T47D (cell line): ENCODE measurements around the gene FAM32A.

Experiments used
- DNase-seq, 2 experiments: peaks; one replicate each; pipeline versions ENCODE4 v3.0.0 to v3.0.0-alpha.2; 2011 to 2012; ENCODE audit warnings: low read depth in 1 of 2, low spot score in 1 of 2
- JUND ChIP-seq: IDR thresholded peaks from 2 replicates; pipeline ENCODE4 v1.6.1; 2012; ENCODE audit warnings: low read depth
- in situ Hi-C: cut with HindIII; loops from 2 replicates; pipeline ENCODE4 v1.10.0; 2016; ENCODE audit warnings: low sequenced_read_pairs, low pct_unique_long_range_greater_than_20kb

The FAM32A gene

DNA sequence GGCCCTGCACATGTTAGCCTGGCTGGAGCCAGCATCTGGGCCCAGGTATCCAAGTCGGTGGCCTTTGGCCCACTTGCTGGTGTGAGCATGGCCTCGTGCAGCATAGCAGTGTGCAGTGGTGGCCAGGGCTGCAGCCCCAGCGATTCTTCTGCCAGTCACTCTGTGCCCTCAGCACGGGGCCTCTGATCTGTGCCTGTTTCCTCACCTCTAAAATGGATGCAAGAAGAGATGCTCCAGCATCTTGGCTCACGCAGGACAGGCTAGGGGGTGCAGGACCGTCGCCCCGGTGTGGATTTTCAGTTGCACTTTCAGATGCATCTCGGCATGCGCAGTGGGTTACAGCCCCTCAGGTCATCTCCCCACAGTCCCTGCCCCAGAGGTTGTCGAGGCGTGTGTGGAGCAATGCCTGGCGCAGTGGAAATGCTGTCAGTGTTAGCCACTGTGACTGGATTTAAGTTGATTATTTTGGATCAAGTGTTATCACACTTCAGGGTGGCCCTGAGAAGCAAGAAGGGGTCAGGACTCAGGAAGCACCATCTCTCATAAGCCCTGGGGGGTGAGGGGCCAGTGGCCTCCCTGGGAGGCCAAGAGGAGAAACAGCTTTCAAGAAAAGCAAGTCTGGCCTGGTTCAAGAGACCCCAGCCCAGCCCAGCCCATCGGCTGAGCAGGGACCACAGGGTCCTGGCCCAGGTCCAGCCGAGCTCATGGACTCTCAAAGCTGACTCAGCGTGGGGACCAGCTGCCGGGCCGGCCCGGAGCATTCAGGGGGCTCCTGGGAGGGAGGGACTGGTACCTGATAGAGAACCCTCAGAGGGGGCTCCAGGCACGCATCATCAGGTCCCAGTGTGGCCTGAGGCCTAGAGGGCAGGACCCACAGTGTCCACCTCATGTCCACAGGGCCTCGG is 40.3 kb downstream of the FAM32A start:
- DNase-seq, result no peak
- no peak for TF ChIP-seq JUND
- in situ Hi-C loops, result no loop called here

DNA sequence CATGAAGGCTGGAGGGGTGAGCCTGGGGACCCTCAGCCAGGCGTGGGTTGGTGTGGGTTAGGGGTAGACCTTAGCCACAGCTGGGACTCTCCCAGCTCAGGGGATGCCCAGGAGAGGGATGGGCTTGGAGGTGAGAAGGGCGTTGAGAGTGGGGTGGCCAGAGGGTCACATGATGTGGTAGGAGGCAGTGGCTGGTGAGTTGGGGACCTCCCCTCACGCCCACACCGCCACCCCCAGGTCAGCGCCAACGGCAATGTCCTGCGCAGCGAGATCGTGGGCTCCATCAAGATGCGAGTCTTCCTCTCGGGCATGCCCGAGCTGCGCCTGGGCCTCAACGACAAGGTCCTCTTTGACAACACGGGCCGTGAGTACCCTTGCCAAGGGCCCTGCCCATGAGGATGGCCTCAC is 41.0 kb downstream of the FAM32A start:
- in situ Hi-C loops, result no loop called here
- DNase-seq, result no peak
- no peak for TF ChIP-seq JUND

DNA sequence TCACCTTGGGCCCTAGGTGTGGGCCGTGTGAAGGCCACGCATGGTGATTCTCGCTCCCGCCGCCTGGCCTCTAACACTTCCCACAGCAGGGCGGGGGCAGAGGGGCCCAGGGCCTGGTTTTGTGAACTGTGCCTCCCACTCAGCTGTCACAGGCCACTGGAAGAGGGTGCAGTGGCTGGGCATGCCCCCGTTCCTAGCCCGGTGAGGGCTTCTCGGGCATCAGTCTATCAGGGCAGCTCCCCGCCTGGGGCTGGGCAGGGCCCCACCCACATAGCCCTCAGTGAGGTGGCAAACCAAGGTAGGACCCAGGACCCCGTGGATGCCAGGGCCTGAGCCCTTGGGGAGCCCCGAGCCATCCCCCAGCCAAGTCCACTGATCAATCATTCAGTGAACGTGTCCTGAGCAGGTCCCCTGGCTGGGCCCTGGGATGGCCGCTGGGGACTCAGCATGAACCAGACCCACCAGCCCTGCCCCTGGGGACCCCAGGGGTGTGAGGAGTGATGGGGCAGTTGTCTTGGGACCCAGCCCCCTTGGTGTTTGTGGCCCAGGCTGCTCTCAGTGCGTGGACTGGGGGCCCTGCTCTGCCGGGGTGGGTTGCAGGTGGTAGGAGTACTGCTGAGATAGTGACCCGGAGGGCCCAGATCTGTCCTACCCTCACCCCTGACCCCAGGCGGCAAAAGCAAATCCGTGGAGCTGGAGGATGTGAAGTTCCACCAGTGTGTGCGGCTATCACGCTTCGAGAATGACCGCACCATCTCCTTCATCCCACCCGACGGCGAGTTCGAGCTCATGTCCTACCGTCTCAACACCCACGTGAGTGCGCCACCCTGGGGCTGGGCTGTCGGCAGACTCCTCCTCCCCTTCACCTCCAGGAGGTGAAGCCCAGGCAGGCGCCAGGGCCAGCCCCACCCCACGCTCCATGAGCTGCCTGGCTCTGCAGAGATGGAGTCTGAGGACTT is 41.9 kb downstream of the FAM32A start:
- DNase-seq, result no peak
- in situ Hi-C loops, result no loop called here
- no peak for TF ChIP-seq JUND

DNA sequence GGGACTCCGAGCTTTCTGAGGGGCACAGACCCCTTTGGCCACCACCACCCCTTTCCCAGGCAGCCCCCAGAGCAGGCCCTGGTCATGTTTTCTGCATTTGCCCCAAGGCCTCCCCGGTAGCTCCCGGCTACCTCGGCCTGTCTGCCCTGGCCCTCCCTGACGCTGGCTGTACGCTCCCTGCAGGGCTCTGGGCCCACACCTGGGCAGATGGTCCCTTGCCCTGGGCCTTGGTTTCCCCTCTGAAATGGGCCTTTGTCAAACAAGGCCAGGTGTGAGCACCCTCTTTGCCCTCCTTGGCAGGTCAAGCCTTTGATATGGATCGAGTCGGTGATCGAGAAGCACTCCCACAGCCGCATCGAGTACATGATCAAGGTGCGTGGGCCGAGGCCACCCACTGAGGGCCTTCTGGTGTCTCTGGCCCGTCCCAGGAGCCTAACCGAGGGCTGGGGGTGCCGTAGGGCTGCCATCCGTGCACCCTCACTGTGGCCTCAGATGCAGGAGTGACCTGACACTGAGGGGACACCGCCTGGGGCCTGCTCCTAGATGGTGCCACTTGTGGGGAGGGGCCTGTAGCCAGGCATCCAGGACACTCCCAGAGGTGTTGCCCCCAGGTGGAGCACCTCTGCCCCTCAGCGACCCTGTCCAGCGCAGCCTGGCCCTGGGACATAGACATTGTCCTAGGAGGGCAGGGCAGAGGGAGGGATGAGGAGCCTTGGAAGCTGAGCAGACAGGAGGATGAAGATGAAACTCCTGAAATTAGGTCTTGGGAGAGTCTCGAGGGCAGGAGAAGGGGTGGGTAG is 42.8 kb downstream of the FAM32A start:
- in situ Hi-C loops, result no loop called here
- DNase-seq, result no peak
- TF ChIP-seq JUND, result no peak

DNA sequence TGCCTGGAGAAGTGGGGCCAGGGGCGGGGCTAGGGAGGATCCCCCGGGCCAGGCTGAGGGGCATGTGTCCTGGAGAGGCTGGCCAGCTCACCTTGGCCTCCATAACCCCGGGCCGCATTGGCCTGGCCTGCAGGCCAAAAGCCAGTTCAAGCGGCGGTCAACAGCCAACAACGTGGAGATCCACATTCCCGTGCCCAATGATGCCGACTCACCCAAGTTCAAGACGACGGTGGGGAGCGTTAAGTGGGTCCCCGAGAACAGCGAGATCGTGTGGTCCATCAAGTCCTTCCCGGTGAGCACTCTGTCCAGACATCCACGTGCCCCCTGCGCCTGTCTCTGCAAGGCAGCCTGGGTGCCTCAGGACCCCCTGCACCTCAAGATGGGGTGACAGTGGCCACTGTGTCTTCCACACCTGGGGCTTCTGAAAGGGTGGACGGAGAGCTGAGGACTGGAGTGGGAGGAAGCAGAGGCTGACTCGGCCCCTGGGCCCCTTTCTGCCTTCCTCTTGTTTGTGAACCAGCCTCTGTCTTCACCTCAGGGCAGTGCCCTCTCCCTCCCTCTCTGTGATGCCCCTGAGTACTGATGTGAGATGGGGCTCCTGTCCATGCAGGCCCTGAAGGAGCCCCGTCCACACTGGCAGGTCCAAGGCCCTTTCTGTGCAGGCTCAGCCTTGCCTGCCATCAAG is 43.6 kb downstream of the FAM32A start:
- no peak for DNase-seq
- in situ Hi-C loops, result no loop called here
- TF ChIP-seq JUND, result no peak

DNA sequence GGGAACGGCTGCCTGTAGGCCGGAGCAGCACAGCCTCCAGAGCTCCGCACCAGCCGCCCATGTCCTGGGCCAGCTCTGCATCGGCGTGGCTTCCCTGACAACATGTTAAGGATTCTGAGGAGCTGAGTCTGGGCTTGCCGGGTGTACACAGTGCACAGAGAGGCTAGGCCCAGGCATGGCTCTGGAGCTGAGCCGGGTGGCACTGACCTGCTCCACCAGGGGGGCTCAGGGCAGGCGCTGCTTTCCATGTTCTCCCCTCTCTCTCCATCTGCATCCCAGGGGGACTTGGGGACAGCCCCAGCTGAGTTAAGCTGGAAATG is 44.1 kb downstream of the FAM32A start:
- no peak for DNase-seq
- in situ Hi-C loops, result no loop called here
- no peak for TF ChIP-seq JUND

DNA sequence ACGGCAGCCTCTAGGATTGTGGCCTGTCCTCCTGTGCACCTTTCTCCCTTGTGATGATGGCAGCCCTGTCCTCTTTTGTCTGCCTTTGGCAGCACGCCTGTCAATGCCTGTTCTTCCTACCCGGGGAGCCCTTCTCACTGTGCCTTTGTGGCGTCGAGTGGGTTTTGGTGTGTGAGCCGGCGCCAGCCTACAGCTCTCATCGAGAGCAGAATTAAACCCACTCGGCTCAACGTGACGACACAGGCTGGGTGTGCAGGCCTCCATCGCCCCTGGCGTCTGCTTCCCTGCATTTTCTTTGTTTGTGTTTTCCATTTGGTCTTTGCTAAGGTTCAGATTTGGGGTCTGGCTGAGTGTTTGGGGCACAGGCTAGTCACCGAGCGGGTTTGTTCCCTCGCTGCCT is 46.9 kb downstream of the FAM32A start:
- TF ChIP-seq JUND, result no peak
- DNase-seq, result no peak
- in situ Hi-C loops, result no loop called here

DNA sequence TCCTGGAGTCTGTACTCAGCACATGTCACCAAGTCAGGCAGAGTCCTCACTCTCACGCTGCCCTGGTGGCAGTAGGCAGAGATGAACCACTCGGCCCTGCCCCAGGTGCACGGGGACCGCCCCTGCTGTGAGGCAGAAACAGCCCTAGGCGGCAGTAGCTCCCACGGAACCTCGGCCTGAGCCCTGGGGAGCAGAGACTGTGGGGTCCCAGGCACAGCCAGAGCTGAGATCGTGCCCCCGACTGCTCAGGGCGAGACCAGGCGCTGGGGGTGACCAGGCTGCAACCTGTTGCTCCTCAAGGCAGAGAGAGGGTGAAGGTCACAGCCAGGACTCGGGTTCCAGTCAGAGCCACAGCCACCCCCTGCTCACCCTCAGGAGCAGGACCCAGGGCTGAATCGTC is 47.4 kb downstream of the FAM32A start:
- DNase-seq, result no peak
- in situ Hi-C loops, result no loop called here
- no peak for TF ChIP-seq JUND

DNA sequence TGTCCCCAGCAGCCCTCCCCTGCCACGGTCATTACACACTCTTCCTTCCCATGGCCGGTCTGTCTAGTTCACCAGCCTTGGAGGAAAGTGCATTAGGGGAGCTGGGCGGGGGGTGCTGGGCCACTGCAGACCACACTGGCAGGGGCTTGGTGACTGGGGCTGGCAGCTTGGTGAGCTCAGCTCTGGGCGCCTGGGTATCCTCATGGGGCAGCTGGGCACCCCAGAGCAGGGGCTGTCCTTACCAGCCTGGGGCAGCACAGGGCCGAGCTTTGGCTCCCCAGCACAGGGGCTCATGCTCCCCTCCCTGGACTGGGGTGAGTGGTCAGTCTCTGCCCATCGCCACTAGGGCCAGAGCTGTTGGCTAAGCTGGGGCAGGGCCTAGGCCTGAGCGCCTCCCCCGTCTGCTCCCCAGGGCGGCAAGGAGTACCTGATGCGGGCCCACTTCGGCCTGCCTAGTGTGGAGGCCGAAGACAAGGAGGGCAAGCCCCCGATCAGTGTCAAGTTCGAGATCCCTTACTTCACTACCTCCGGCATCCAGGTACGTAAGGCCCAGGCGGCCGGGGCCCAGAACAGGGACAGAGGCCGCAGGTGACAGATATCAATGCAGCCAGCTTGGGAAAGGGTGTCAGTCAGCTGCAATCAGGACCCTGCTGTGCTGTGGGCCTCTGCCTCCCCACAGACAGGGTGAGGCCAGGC is 48.0 kb downstream of the FAM32A start:
- no peak for TF ChIP-seq JUND
- in situ Hi-C loops, result no loop called here
- DNase-seq, result no peak

DNA sequence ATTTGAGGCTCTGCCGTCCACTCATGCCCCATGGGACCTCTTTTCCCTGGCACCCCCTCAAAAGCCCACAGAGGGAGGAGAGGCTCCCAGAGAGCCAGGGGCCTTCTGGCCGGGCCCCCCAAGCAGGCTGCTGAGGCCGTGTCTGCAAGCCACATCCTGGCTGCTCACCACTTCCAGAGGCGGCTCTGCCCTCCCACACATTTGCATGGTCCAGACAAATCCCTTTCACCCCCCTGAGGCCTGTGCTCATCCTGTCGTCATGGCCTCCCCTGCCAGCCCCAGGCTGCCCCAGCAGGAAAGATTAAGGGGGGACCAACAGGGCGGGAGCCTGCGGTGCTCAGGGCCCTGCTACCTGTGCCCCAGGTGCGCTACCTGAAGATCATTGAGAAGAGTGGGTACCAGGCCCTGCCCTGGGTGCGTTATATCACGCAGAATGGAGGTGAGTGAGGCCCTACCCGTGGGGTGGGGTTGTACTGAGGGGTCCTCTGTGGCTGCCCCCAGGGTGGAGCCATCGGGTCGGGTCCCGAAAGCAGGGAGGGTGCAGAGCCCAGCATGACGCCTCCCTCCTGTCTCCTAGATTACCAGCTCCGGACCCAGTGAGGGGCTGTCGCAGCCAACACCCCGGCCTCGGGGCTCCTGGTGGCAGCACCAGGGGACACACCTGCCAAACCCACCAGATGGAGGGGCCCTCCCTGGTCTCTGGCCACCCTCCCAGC is 48.8 kb downstream of the FAM32A start:
- DNase-seq, result no peak
- in situ Hi-C loops, result no loop called here
- TF ChIP-seq JUND, result no peak
